HUES48 (cell line): ENCODE data around the gene FAM83G.
"Not testable (repeated sequence)": the region's sequence is repeated elsewhere in the genome, so short reads cannot be mapped to it uniquely, and the experiment has no call there.

ENCODE experiments used
- H3K27ac ChIP-seq: one replicate; pipeline ENCODE4 v1.7.0; 2013; ENCODE audit warnings: low read depth, low read length, inconsistent platforms
- H3K27me3 ChIP-seq: 2 replicates; pipeline ENCODE4 v1.6.1; 2013; ENCODE audit warnings: mild to moderate bottlenecking, low read length; ENCODE audit not compliant: control insufficient read depth, insufficient read depth
- H3K36me3 ChIP-seq: 2 replicates; pipeline ENCODE4 v1.6.1; 2013; ENCODE audit warnings: low read length; ENCODE audit not compliant: control insufficient read depth, insufficient read depth
- H3K4me1 ChIP-seq: 2 replicates; pipeline ENCODE4 v1.6.1; 2013; ENCODE audit warnings: mild to moderate bottlenecking, low read length; ENCODE audit not compliant: control insufficient read depth, insufficient read depth
- H3K4me3 ChIP-seq: 2 replicates; pipeline ENCODE4 v1.5.1; 2013; ENCODE audit warnings: mild to moderate bottlenecking, low read depth, low read length
- H3K9ac ChIP-seq: 2 replicates; pipeline ENCODE4 v1.6.1; 2013; ENCODE audit warnings: mild to moderate bottlenecking, low read depth, low read length, moderate library complexity
- H3K9me3 ChIP-seq: 2 replicates; pipeline ENCODE4 v1.6.1; 2013; ENCODE audit warnings: low read length; ENCODE audit not compliant: control insufficient read depth, insufficient read depth

FAM83G gene

DNA sequence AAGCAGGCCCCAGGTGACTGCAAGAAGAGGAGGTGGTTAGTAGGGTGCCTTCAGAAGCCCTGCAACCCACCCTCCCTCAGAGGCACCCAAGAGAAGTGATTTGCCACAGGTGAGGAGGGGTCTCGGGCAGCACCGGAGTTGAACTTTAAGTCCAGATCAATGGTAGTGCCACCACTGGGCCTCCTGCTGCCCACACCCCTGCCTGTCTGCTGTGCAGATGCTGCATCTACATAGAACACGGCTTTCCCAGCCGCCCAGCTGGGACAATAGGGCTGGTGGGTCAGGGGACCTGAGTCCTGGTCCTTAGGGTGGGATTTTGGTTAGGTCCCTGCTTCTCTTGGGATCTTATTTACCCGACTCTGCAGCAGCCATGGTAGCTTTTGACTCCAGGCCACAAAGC, 17.6 kb upstream of the FAM83G start:
- Histone ChIP-seq H3K27me3 (no peaks in the 10 kb centered on the region), H3K9ac (no peak overlapping the region), H3K36me3 (no peaks in the 10 kb centered on the region)

DNA sequence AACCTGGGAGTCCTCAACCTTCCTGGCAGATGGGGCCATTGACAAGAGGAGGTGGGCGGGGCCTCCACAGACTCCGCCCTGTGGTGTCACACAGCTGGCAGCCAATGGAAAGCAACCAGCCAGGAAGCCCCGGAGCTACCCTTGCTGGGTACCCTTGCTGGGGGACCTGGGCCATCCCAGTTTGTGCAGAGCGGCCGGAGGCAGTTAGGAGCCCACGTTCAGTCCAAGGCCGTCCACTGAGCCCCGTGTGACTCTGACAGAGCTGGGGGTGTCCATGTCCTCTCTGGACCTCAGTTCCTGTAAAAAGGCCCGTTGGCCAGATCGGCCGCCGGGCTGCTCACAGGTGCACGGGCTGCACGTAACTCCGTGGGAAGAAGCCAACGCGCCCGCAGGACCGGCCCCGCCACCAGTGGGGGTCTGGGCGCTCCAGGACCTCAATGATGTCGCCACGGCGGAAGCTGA, 17.1 kb upstream of the FAM83G start:
- Histone ChIP-seq H3K4me3 (no peak overlapping the region), H3K9ac (no peak overlapping the region), H3K27me3 (no peaks in the 10 kb centered on the region), H3K9me3 (no peaks in the 10 kb centered on the region), H3K4me1 (no peaks in the 10 kb centered on the region), H3K36me3 (no peaks in the 10 kb centered on the region), H3K27ac (no peak overlapping the region)

More for the DNA sequence above, 17.6 kb upstream of the FAM83G start:
- H3K4me1 ChIP-seq: no peaks in the 10 kb centered on the region
- H3K27ac ChIP-seq: no peak overlapping the region
- no peak overlapping the region for H3K4me3 ChIP-seq
- H3K9me3 ChIP-seq: no peaks in the 10 kb centered on the region

DNA sequence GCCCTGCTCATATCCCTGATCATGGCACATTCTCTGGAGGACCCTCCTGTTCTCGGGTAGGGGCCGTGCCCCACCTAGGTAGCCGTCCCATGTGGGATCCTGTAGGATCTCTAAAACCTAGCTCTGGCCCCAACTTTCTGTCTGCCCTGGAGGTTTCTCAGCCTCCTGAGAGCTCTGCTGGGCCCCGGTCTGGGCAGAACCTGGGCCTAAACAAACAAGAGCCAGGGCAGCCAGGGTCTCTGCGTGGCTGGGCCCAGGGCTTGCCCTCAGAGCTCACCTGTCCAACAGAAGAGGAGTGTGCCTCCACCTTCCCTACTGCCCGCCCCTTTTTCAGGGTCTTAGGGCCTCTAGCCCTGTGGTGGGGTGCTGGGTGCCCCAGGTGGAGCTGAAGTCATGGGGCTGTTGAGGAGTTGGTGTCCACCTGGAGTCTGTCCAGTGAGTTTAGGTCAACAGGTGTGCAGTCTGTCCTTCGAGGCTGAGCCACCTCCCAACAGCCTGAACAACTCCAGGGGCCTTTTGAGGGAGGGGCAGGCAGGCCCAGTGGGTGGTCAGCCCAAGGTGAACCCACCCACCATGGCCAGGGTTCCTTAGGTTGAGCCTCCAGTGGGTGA, 16.6 kb upstream of the FAM83G start:
- not testable (repeated sequence) for H3K27ac ChIP-seq, H3K9me3 ChIP-seq, H3K36me3 ChIP-seq, H3K9ac ChIP-seq, H3K4me3 ChIP-seq, H3K4me1 ChIP-seq, H3K27me3 ChIP-seq

DNA sequence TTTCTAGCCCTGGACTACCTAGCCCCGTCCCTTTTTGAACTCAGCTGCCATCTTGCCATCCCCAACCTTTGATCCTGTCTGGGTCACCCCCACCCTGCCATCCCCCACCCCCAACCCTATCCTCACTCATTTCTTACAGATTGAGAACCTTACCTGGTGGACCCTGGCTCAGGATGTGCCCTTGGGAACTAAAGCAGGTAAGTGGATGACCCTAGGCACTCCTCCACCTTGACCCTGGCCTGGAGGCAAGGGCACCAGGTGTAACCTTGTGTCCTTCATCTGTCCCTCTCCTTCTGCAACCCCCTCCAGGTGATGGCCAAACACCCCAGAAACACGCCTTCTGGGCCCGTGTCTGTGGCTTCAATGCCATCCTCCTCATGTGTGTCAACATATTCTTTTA, 15.5 kb upstream of the FAM83G start:
- no peaks in the 10 kb centered on the region for H3K36me3 ChIP-seq
- no peaks in the 10 kb centered on the region for H3K9me3 ChIP-seq
- H3K4me1 ChIP-seq: no peaks in the 10 kb centered on the region
- no peak overlapping the region for H3K9ac ChIP-seq
- no peaks in the 10 kb centered on the region for H3K27me3 ChIP-seq
- no peak overlapping the region for H3K4me3 ChIP-seq
- no peak overlapping the region for H3K27ac ChIP-seq

DNA sequence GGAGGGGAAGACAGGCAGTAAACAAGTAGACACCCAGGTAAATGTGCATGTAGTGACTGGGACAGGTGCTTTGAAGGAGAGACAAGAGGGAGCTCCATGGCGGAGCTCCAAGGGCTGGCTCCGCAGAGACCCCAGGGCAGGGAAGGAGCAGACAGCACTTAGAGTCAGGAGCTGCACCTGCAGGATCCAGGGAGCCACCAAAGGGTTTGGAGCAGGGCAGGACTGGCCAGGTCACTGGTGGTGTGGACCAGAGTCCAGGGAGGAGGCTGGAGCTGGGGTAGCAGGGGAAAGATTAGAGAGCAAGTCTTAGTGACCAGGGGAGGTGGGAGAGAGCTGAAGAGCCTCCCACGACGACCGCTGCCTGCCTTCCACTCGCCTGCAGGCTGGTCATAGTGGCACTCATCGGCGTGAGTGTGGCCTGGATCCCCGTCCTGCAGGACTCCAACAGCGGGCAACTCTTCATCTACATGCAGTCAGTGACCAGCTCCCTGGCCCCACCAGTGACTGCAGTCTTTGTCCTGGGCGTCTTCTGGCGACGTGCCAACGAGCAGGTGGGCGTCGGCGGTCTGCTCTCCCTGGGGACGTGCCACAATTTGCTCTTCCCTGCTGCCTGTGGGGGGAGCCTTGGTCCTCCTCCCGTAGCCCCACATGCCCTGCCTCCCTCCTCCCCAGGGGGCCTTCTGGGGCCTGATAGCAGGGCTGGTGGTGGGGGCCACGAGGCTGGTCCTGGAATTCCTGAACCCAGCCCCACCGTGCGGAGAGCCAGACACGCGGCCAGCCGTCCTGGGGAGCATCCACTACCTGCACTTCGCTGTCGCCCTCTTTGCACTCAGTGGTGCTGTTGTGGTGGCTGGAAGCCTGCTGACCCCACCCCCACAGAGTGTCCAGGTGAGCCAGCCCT, 14.7 kb upstream of the FAM83G start:
- Histone ChIP-seq H3K4me3 (no peak overlapping the region), H3K36me3 (no peaks in the 10 kb centered on the region), H3K27me3 (no peaks in the 10 kb centered on the region), H3K4me1 (no peaks in the 10 kb centered on the region), H3K9ac (no peak overlapping the region), H3K27ac (no peak overlapping the region), H3K9me3 (no peaks in the 10 kb centered on the region)

DNA sequence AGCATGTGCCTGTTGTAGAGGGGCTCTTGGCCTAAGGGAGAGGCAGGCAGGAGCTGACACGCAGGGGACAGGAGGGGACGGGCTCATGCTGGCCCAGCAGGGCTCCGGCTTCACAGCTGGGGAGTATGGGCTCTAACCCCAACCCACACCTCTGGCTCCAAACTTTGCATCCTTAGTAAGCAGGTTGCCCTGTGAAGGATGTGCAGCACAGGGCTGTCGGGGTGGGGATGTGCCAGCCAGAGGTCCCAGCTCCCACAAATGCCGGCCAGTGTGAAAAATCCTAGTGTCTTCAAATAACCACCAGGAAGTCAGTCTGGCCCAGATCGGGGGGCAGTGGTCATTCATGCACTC, 14.0 kb upstream of the FAM83G start:
- Histone ChIP-seq H3K4me3 (no peak overlapping the region), H3K27me3 (no peaks in the 10 kb centered on the region), H3K4me1 (no peaks in the 10 kb centered on the region), H3K9ac (no peak overlapping the region), H3K27ac (no peak overlapping the region), H3K9me3 (no peaks in the 10 kb centered on the region), H3K36me3 (no peaks in the 10 kb centered on the region)

DNA sequence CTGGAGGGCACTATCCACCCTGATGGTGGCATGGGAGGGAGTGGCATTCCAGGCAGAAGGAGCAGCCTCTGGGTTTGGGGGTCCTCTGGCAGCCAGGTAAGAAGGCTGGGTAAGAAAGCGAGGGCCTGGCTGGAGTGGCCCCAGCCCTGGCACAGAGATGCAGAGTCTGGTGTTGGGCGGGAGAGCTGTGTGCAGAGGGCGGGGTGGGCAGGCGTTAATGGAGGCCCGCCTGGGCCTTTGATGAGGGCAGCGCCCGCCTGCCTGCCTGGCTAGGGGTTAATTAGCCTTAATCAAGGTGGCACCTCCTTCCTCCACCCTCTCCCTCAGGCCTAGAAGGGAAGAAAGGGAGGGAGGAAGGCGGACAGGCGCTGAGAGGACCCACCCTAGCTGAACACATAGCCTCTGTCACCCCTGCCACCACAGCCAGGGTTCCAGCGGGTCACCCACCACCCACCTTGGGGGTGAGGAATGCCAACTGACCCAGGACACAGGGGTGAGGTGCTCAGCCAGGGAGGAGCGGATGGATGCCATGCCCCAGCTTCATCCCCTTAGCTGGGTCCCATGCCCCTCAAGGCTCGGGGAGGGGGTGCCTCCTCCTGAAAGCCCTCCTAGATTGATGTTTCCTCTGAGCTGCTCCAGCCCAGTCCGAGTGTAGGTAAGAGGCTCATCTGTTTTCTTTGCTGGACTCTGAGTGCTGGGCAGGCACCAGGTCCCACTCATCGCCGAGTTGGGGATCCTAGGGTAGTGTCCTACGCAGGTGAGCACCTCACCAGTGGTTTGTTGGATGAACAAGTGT, 13.4 kb upstream of the FAM83G start:
- Histone ChIP-seq H3K9ac (no peak overlapping the region), H3K36me3 (no peaks in the 10 kb centered on the region), H3K4me1 (no peaks in the 10 kb centered on the region), H3K27me3 (no peaks in the 10 kb centered on the region), H3K27ac (no peak overlapping the region), H3K9me3 (no peaks in the 10 kb centered on the region), H3K4me3 (no peak overlapping the region)

DNA sequence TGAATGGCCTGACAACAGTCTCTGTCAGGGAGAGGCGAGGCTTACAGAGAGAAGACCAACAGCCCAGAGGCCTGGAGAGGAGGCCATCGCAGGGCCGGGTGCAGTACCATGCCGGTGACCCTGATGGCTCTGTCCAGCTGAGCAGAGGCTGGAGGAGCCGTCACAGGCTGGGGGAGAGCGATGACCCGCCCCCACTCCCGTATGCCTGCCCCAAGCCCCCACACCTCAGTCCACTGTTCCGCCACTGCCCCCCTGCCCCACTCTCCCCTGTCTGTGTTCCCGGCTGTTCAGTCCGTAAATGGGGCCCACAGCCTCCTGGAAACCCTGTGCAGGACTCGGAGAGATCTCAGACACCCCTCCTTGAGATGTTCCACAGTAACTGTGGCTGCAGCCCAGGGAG, 12.8 kb upstream of the FAM83G start:
- Histone ChIP-seq H3K9me3 (no peaks in the 10 kb centered on the region), H3K4me3 (no peak overlapping the region), H3K27me3 (no peaks in the 10 kb centered on the region), H3K36me3 (no peaks in the 10 kb centered on the region), H3K4me1 (no peaks in the 10 kb centered on the region), H3K27ac (no peak overlapping the region), H3K9ac (no peak overlapping the region)

DNA sequence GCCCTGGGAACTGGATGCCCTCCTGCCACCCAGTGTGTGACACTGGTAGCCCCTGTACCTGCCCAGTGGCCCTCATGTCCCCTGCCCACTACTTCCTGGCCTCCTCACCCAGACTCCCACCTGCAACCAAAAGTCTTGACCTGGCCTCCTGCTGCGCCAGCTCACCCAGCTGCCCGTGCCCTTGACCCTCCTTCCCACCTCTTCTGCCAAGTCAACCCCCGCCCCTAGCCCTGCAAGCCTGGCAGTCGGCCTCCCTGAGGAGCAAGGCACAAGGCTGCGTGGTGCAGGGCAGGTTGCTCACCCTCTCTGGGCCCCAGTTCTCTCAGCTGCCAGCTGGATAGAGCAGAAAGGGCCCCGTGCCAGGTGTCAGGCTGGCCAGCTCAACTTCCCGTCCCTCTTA, 12.3 kb upstream of the FAM83G start:
- Histone ChIP-seq H3K9ac (no peak overlapping the region), H3K27me3 (no peaks in the 10 kb centered on the region), H3K9me3 (no peaks in the 10 kb centered on the region), H3K4me1 (no peaks in the 10 kb centered on the region), H3K27ac (no peak overlapping the region), H3K4me3 (no peak overlapping the region), H3K36me3 (no peaks in the 10 kb centered on the region)

DNA sequence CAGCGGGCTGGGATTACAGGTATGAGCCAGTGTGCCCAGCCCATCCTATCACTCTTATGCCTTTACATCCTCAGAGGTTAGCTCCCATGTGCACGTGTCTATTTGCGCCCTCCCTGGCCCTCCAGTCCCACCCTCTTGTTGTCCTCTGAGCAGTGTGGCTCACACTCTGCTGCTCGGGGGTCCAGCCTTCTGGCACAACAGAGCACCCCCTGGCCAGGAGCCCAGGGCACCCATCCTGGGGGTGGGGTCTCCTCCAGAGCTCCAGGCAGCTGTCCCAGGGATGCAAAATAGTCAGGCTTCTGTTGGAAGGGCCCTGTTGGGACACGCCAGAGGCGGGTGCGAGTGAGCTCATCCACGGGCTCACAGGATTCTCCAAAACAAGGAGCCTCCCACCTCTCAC, 11.7 kb upstream of the FAM83G start:
- Histone ChIP-seq H3K4me1 (no peaks in the 10 kb centered on the region), H3K4me3 (no peak overlapping the region), H3K27ac (no peak overlapping the region), H3K36me3 (no peaks in the 10 kb centered on the region), H3K27me3 (no peaks in the 10 kb centered on the region), H3K9me3 (no peaks in the 10 kb centered on the region), H3K9ac (no peak overlapping the region)

DNA sequence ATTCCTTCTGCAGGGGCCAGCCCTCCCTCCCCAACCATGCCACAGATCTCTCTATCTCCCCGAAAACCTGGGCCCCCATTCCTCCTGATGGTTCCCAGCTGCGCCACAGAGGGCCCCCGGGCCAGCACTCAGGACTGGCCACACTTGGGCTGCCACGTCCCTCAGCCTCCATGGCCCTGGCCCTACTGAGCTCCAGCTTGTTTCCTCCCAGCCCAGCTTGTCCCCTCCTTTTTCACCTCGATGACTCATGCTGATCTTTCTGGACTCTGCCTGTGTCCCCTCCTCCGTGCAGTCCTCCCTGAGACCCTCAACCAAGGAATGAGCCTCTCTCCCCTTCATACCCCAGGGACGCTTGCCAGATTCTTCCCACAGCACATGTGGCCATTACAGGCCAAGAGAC, 10.9 kb upstream of the FAM83G start:
- no peak overlapping the region for H3K9ac ChIP-seq
- no peaks in the 10 kb centered on the region for H3K27me3 ChIP-seq
- H3K36me3 ChIP-seq: no peaks in the 10 kb centered on the region
- no peaks in the 10 kb centered on the region for H3K9me3 ChIP-seq
- H3K27ac ChIP-seq: no peak overlapping the region
- no peak overlapping the region for H3K4me3 ChIP-seq
- no peaks in the 10 kb centered on the region for H3K4me1 ChIP-seq
